ENCODE measurements around the gene ZBTB16.

ZBTB16 gene

GRCh38 chr11:114281388-114281956 is 222.0 kb downstream of the ZBTB16 start:
- DNase-seq (ENCODE audit: low read depth), result no peak

DNA sequence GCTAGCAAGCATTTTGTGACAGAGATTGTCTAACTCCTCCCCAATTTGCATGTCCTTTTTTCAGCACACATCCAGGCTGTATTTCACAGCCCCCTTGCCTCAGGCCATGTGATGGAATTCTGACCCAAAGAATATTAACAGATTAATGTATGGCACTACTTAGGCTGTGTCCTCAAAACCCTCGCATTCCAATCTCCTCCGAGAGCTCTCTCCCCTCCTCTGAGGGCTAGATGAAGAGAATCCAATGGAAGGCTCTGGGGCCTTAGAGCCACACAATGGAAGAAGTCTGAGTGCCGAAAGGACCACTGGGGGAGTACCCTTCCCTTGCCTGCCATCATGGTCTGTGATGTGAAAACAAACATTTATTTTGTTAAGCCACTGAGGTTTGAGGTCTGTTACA is 223.0 kb downstream of the ZBTB16 start:
- no peak for DNase-seq (ENCODE audit: low read depth)

- no peak for DNase-seq (ENCODE audit: low read depth)
Observed at GRCh38 chr11:114283422-114283821, 223.9 kb downstream of the ZBTB16 start.

DNA sequence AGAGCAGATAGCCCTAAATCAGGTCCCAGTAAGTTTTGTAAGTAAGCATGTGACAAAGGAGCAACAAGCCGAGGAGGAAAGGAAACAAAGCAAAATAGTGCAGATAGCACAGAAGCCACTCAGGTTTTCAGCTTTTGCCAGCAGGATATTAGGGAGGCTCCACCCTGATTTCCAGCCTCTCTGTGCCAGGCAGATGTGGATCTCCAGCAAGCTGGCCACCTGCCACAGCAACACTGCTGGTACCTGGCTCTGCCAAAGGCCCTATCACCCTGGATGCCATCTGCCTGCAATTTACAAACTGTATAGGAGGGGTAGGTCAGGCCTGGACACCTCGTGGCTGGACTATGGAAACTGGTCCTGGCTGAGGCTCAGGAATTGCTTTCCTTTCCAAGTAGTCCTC is 224.5 kb downstream of the ZBTB16 start:
- no peak for DNase-seq (ENCODE audit: low read depth)

- no peak for DNase-seq (ENCODE audit: low read depth)
Observed at GRCh38 chr11:114284914-114285313, 225.4 kb downstream of the ZBTB16 start.

- no peak for DNase-seq (ENCODE audit: low read depth)
Observed at GRCh38 chr11:114285599-114285998, 226.1 kb downstream of the ZBTB16 start.

GRCh38 chr11:114286229-114286628 is 226.7 kb downstream of the ZBTB16 start:
- DNase-seq (ENCODE audit: low read depth), result no peak

GRCh38 chr11:114287154-114287553 is 227.6 kb downstream of the ZBTB16 start:
- no peak for DNase-seq (ENCODE audit: low read depth)

GRCh38 chr11:114288136-114288535 is 228.6 kb downstream of the ZBTB16 start:
- DNase-seq (ENCODE audit: low read depth), result no peak

GRCh38 chr11:114289779-114290178 is 230.3 kb downstream of the ZBTB16 start:
- DNase-seq (ENCODE audit: low read depth), result no peak

GRCh38 chr11:114290503-114291235 is 231.2 kb downstream of the ZBTB16 start:
- DNase-seq (ENCODE audit: low read depth), result no peak

DNA sequence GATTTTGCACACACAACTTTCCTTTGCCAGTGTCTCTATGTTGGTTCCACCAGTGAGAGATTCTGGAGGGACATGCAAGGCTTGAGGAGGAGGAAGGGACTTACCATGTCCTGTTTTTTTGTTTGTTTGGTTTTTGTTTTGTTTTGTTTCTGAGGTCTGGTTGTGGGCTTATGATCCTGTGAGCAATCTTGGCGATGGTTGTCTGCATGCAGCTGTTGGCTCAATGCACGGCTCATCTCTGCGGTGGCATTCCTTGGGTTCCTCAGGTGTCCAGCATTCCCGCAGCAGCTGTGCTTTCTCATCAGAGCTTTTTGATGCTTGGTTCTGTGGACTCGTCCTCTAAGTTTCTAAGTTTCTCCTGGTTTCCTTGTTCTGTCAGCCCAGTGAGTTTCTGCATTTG is 231.9 kb downstream of the ZBTB16 start:
- no peak for DNase-seq (ENCODE audit: low read depth)

DNA sequence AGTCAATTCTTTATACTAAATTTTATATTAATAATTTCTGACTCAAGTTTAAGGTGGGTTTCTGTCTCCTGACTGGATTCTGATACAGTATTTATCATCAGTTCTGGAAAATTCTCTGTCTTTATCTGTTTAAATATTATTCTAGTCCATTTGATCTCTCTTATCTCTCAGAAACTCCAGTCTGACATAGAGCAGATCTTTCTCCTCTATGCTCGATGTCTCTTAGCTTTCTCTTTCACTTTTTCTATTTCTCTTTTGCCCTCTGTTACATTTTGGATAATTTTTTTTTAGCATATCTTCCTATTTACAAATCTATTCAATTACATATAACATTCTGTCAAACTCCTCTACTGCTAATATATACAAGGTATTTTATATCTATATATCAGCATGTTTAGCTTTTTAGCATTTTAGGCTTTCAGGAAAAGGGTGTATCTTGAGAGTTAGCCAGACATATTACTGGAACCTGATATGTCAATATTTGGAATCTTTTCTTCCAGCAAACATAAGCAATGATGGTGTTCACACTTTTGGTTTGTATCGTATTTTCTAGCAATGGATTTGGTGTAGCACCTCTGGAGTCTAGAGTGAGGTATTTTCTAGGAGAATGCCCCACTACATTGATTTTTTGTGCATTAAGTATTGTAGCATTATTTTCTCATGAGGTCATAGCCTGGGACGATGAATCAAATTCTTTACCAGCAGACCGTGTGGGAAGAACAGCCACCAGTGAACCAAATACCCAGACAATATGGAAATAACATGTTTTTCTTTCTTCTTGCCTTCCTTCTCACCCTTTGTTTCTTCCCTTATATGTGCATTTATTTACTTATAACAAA is 232.6 kb downstream of the ZBTB16 start:
- DNase-seq (ENCODE audit: low read depth), result no peak

DNA sequence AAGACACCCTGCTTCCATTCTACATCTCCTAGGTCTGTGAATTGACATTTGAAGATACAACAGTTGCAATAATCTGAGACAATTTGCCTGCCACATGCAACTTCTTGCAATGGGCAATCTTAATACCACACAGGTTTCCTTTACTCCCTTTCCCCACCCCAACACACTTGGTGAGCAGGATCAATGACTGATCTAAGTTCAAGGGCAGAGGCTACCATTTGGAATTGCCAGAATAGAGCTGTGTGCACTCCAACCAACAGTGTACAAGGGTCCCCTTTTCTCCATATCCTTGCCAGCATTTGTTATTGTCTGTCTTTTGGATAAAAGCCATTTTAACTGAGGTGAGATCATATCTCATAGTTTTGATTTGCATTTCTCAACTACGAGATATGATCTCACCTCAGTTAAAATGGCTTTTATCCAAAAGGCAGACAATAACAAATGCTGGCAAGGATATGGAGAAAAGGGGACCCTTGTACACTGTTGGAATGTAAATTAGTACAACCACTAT is 233.7 kb downstream of the ZBTB16 start:
- no peak for DNase-seq (ENCODE audit: low read depth)

DNA sequence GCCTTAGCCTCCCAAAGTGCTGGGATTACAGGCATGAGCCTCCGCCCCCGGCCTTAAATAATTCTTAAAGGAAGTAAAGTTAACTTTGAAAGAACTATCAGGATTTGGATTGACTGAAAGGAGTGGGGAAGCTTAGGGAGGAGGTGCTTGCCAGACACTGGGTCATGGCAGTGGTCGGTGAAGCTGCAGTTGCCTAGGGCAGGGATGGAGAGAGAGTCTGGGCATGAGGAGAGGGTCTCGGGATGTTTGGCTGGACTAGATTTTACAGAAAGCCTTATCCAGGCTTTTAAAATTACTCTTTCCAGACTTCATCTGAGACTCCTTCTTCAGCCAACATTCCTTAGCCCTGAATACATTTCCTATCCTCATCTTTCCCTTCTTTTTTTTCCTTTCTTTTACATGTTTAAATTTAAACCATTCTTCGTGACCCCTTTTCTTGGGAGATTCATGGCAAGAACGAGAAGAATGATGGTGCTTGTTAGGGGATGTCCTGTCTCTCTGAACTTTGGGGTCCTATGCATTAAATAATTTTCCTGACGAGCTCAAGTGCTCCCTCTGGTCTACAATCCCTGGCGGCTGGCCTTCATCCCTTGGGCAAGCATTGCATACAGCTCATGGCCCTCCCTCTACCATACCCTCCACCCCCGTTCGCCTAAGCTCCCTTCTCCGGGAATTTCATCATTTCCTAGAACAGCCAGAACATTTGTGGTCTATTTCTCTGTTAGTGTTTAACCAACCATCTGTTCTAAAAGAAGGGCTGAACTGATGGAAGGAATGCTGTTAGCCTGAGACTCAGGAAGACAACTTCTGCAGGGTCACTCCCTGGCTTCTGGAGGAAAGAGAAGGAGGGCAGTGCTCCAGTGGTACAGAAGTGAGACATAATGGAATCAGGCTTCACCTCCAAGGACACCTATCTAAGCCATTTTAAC is 236.4 kb downstream of the ZBTB16 start, which contains the start of gene NNMT:
Gene NNMT, plus strand, starts transcription at position 724 of the 929 bp plus-strand sequence. Its CDS starts 158 bp downstream, at position 882.
- no peak for DNase-seq (ENCODE audit: low read depth)

DNA sequence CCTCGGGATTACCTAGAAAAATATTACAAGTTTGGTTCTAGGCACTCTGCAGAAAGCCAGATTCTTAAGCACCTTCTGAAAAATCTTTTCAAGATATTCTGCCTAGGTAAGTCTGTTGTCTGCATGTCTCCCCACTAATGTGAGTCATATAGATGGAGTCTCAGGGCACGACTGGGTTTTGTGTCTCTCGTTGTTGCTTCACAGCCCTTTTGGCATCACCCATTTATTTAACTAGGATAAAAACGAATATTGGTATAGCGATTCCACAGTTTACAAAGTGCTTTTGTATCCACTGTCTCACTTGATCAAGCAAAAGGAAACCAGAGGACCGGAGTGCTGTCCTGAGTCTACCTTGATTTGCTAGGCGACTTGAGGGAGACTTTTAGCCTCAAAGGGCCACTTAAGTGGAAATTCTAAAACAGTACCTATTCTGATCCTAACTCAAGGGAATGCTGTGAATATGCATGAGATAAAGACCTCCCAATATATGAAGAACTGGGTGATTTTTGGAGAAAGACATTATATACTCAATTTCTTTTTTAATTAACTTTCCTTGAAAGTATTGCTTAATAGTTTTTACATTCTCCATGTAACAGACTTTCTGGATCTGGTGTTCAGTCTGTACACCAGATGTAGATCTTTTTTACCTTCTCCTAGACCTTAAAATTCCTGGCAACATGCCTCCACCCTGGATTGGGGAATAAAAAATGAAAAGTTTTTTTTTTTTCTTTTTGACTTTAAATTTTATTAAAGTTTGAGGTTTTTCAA is 237.3 kb downstream of the ZBTB16 start:
- no peak for DNase-seq (ENCODE audit: low read depth)

- no peak for DNase-seq (ENCODE audit: low read depth)
Observed at GRCh38 chr11:114297806-114298709, 238.5 kb downstream of the ZBTB16 start.

GRCh38 chr11:114298710-114299109 is 239.2 kb downstream of the ZBTB16 start:
- DNase-seq (ENCODE audit: low read depth), result no peak
